Activated CD4-positive, alpha-beta T cell treated with anti-CD3 and anti-CD28 coated beads for 1 hour (primary cell): Measurements from ENCODE around the gene RRBP1.

Experiments
- DNase-seq: peaks from one replicate; pipeline ENCODE4 v3.0.0-alpha.2; 2020

The RRBP1 gene

GRCh38 chr20:17682103-17682888 is at the start of gene RRBP1:
RRBP1 (minus strand) TSS chr20:17682242; CDS start chr20:17660507, 21,735 bp downstream.
- DNase-seq = peak; percentile 95

GRCh38 chr20:17731233-17731632 is 49.2 kb upstream of the RRBP1 start:
- no peak for DNase-seq

- no peak for DNase-seq
Measured at GRCh38 chr20:17730071-17730470, 48.0 kb upstream of the RRBP1 start.

GRCh38 chr20:17728074-17728473 is 46.0 kb upstream of the RRBP1 start:
- DNase-seq = no peak

- no peak for DNase-seq
Measured at GRCh38 chr20:17727351-17727750, 45.3 kb upstream of the RRBP1 start.

- DNase-seq = no peak
Measured at GRCh38 chr20:17726902-17727301, 44.9 kb upstream of the RRBP1 start.

GRCh38 chr20:17725094-17725835 is 43.2 kb upstream of the RRBP1 start:
- DNase-seq = no peak

- DNase-seq = no peak
Measured at GRCh38 chr20:17723301-17723691, 41.3 kb upstream of the RRBP1 start.

- DNase-seq = no peak
Measured at GRCh38 chr20:17722493-17723300, 40.7 kb upstream of the RRBP1 start.

- no peak for DNase-seq
Measured at GRCh38 chr20:17721802-17722486, 39.9 kb upstream of the RRBP1 start.

- DNase-seq = no peak
Measured at GRCh38 chr20:17720755-17721154, 38.7 kb upstream of the RRBP1 start.

- DNase-seq = no peak
Measured at GRCh38 chr20:17716331-17716730, 34.3 kb upstream of the RRBP1 start.

- DNase-seq = no peak
Measured at GRCh38 chr20:17715075-17715474, 33.0 kb upstream of the RRBP1 start.

- DNase-seq = no peak
Measured at GRCh38 chr20:17714597-17714996, 32.6 kb upstream of the RRBP1 start.

- no peak for DNase-seq
Measured at GRCh38 chr20:17712708-17713107, 30.7 kb upstream of the RRBP1 start.

GRCh38 chr20:17712201-17712600 is 30.2 kb upstream of the RRBP1 start:
- DNase-seq = no peak

GRCh38 chr20:17711267-17711627 is 29.2 kb upstream of the RRBP1 start:
- DNase-seq = no peak

- DNase-seq = no peak
Measured at GRCh38 chr20:17710379-17711266, 28.6 kb upstream of the RRBP1 start.

GRCh38 chr20:17709361-17710293 is 27.6 kb upstream of the RRBP1 start:
- DNase-seq = no peak

- DNase-seq = no peak
Measured at GRCh38 chr20:17708675-17709360, 26.8 kb upstream of the RRBP1 start.
